ENCODE data around the gene HCFC1R1.

HCFC1R1 gene

DNA sequence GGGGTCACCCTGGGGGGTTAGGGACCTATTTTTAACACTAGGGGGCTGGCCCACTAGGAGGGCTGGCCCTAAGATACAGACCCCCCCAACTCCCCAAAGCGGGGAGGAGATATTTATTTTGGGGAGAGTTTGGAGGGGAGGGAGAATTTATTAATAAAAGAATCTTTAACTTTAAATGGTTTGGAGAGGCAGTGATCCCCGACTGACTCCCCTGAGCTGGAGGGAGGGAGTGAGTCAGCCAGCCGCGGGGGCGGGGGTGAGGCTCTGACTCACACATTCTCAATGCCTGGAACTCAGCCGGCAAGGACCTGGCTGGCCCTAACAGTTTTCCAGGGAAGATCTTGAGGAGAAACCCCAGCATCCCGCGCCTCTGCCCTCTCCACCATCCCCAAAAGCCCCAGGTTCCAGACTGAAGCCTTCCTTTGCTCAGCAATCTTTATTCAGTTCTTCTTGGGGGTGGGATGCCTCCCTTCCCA lies 1.5 kb downstream of the HCFC1R1 start (continued):
- TF ChIP-seq ZNF239 (tag by site-specific recombination; IDR thresholded peaks at IDR 0.05) (no peak), ZNF37A (tag by site-specific recombination; IDR thresholded peaks at IDR 0.05) (no peak), ZNF426 (tag by site-specific recombination; IDR thresholded peaks at IDR 0.05) (no peak), ZBTB7A (tag by site-specific recombination; IDR thresholded peaks at IDR 0.05; ENCODE audit: low read depth) (no peak), ZSCAN23 (tag by site-specific recombination; IDR thresholded peaks at IDR 0.05) (no peak), FEZF1 (tag by site-specific recombination; IDR thresholded peaks at IDR 0.05) (no peak), KLF8 (tag by site-specific recombination; IDR thresholded peaks at IDR 0.05) (peak; percentile 67), ZNF184 (tag by site-specific recombination; IDR thresholded peaks at IDR 0.05) (no peak), ZNF555 (tag by site-specific recombination; conservative IDR thresholded peaks at IDR 0.05) (no peak), ZNF830 (tag by site-specific recombination; IDR thresholded peaks at IDR 0.05; ENCODE audit: low read depth) (no peak), ZNF366 (tag by site-specific recombination; conservative IDR thresholded peaks at IDR 0.05) (peak; percentile 68), ZBTB8A (tag by site-specific recombination; IDR thresholded peaks at IDR 0.05) (no peak), SCRT1 (tag by site-specific recombination; IDR thresholded peaks at IDR 0.05; ENCODE audit: borderline replicate concordance) (no peak), ZNF302 (tag by site-specific recombination; IDR thresholded peaks at IDR 0.05; ENCODE audit: low read depth) (no peak), ZSCAN16 (tag by site-specific recombination; IDR thresholded peaks at IDR 0.05) (no peak), OSR2 (tag by site-specific recombination; IDR thresholded peaks at IDR 0.05) (no peak), ZFP41 (tag by site-specific recombination; IDR thresholded peaks at IDR 0.05; ENCODE audit: borderline replicate concordance) (no peak), REPIN1 (tag by site-specific recombination; IDR thresholded peaks at IDR 0.05; ENCODE audit: low read depth) (no peak), ZNF571 (tag by site-specific recombination; IDR thresholded peaks at IDR 0.05) (no peak), GFI1B (tag by site-specific recombination; IDR thresholded peaks at IDR 0.05) (no peak)
- TF ChIP-seq, protein P1, sequence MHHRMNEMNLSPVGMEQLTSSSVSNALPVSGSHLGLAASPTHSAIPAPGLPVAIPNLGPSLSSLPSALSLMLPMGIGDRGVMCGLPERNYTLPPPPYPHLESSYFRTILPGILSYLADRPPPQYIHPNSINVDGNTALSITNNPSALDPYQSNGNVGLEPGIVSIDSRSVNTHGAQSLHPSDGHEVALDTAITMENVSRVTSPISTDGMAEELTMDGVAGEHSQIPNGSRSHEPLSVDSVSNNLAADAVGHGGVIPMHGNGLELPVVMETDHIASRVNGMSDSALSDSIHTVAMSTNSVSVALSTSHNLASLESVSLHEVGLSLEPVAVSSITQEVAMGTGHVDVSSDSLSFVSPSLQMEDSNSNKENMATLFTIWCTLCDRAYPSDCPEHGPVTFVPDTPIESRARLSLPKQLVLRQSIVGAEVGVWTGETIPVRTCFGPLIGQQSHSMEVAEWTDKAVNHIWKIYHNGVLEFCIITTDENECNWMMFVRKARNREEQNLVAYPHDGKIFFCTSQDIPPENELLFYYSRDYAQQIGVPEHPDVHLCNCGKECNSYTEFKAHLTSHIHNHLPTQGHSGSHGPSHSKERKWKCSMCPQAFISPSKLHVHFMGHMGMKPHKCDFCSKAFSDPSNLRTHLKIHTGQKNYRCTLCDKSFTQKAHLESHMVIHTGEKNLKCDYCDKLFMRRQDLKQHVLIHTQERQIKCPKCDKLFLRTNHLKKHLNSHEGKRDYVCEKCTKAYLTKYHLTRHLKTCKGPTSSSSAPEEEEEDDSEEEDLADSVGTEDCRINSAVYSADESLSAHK (tag by site-specific recombination; IDR thresholded peaks at IDR 0.05), result no peak
- TF ChIP-seq, protein P2, sequence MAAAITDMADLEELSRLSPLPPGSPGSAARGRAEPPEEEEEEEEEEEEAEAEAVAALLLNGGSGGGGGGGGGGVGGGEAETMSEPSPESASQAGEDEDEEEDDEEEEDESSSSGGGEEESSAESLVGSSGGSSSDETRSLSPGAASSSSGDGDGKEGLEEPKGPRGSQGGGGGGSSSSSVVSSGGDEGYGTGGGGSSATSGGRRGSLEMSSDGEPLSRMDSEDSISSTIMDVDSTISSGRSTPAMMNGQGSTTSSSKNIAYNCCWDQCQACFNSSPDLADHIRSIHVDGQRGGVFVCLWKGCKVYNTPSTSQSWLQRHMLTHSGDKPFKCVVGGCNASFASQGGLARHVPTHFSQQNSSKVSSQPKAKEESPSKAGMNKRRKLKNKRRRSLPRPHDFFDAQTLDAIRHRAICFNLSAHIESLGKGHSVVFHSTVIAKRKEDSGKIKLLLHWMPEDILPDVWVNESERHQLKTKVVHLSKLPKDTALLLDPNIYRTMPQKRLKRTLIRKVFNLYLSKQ (tag by site-specific recombination; IDR thresholded peaks at IDR 0.05; ENCODE audit: borderline replicate concordance), result no peak
- TF ChIP-seq, protein P3, sequence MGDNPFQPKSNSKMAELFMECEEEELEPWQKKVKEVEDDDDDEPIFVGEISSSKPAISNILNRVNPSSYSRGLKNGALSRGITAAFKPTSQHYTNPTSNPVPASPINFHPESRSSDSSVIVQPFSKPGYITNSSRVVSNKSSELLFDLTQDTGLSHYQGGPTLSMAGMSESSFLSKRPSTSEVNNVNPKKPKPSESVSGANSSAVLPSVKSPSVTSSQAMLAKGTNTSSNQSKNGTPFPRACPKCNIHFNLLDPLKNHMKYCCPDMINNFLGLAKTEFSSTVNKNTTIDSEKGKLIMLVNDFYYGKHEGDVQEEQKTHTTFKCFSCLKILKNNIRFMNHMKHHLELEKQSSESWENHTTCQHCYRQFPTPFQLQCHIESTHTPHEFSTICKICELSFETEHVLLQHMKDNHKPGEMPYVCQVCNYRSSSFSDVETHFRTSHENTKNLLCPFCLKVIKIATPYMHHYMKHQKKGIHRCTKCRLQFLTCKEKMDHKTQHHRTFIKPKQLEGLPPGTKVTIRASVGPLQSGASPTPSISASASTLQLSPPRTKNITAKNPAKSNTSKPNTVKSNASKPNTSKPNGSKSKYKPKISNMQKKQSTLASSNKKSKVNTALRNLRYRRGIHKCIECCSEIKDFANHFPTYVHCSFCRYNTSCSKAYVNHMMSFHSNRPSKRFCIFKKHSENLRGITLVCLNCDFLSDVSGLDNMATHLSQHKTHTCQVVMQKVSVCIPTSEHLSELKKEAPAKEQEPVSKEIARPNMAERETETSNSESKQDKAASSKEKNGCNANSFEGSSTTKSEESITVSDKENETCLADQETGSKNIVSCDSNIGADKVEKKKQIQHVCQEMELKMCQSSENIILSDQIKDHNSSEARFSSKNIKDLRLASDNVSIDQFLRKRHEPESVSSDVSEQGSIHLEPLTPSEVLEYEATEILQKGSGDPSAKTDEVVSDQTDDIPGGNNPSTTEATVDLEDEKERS (tag by site-specific recombination; IDR thresholded peaks at IDR 0.05), result no peak
- TF ChIP-seq, protein P4, sequence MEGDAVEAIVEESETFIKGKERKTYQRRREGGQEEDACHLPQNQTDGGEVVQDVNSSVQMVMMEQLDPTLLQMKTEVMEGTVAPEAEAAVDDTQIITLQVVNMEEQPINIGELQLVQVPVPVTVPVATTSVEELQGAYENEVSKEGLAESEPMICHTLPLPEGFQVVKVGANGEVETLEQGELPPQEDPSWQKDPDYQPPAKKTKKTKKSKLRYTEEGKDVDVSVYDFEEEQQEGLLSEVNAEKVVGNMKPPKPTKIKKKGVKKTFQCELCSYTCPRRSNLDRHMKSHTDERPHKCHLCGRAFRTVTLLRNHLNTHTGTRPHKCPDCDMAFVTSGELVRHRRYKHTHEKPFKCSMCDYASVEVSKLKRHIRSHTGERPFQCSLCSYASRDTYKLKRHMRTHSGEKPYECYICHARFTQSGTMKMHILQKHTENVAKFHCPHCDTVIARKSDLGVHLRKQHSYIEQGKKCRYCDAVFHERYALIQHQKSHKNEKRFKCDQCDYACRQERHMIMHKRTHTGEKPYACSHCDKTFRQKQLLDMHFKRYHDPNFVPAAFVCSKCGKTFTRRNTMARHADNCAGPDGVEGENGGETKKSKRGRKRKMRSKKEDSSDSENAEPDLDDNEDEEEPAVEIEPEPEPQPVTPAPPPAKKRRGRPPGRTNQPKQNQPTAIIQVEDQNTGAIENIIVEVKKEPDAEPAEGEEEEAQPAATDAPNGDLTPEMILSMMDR (tag by site-specific recombination; IDR thresholded peaks at IDR 0.05), result no peak
- TF ChIP-seq, protein P5, sequence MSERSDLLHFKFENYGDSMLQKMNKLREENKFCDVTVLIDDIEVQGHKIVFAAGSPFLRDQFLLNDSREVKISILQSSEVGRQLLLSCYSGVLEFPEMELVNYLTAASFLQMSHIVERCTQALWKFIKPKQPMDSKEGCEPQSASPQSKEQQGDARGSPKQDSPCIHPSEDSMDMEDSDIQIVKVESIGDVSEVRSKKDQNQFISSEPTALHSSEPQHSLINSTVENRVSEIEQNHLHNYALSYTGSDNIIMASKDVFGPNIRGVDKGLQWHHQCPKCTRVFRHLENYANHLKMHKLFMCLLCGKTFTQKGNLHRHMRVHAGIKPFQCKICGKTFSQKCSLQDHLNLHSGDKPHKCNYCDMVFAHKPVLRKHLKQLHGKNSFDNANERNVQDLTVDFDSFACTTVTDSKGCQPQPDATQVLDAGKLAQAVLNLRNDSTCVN (tag by site-specific recombination; optimal IDR thresholded peaks at IDR 0.05), result no peak
- TF ChIP-seq, protein P6, sequence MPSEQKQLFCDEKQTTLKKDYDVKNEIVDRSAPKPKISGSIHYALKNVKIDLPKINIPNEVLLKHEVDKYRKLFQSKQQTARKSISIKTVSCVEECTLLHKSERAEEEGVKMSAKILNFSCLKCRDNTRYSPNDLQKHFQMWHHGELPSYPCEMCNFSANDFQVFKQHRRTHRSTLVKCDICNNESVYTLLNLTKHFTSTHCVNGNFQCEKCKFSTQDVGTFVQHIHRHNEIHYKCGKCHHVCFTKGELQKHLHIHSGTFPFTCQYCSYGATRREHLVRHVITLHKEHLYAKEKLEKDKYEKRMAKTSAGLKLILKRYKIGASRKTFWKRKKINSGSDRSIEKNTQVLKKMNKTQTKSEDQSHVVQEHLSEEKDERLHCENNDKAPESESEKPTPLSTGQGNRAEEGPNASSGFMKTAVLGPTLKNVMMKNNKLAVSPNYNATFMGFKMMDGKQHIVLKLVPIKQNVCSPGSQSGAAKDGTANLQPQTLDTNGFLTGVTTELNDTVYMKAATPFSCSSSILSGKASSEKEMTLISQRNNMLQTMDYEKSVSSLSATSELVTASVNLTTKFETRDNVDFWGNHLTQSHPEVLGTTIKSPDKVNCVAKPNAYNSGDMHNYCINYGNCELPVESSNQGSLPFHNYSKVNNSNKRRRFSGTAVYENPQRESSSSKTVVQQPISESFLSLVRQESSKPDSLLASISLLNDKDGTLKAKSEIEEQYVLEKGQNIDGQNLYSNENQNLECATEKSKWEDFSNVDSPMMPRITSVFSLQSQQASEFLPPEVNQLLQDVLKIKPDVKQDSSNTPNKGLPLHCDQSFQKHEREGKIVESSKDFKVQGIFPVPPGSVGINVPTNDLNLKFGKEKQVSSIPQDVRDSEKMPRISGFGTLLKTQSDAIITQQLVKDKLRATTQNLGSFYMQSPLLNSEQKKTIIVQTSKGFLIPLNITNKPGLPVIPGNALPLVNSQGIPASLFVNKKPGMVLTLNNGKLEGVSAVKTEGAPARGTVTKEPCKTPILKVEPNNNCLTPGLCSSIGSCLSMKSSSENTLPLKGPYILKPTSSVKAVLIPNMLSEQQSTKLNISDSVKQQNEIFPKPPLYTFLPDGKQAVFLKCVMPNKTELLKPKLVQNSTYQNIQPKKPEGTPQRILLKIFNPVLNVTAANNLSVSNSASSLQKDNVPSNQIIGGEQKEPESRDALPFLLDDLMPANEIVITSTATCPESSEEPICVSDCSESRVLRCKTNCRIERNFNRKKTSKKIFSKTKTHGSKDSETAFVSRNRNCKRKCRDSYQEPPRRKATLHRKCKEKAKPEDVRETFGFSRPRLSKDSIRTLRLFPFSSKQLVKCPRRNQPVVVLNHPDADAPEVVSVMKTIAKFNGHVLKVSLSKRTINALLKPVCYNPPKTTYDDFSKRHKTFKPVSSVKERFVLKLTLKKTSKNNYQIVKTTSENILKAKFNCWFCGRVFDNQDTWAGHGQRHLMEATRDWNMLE (tag by site-specific recombination; conservative IDR thresholded peaks at IDR 0.05; ENCODE audit: low read depth), result no peak

Measured in HEK293 (cell line).